NCI-H748 (cell line): ENCODE measurements around the gene RPS10.
"Not testable (repeated sequence)": the region's sequence is repeated elsewhere in the genome, so short reads cannot be mapped to it uniquely, and the experiment has no call there.

Source experiments
- DNase-seq: peaks from one replicate; lab custom pipeline; 2025; ENCODE audit not compliant: unreplicated experiment; lab: John Stamatoyannopoulos, UW

RPS10 gene

DNA sequence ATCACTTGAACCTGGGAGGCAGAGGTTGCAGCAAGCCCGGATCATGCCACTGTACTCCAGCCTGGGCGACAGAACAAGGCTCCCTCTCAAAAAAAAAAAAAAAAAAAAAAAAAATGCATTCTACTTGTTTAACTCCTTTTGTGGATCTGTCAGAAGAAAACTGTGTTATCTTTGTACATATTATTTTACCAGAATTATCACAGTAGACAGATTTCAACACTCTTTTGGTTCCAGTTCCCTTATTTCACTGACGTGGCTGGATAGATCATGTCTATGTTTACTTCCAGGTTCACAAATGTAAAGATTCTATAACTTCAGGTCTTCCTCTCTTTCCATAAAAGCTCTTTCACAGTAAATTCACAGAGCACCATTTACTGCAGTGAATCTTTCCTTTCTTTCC lies 51.8 kb downstream of the RPS10 start:
- DNase-seq, result no peak

DNA sequence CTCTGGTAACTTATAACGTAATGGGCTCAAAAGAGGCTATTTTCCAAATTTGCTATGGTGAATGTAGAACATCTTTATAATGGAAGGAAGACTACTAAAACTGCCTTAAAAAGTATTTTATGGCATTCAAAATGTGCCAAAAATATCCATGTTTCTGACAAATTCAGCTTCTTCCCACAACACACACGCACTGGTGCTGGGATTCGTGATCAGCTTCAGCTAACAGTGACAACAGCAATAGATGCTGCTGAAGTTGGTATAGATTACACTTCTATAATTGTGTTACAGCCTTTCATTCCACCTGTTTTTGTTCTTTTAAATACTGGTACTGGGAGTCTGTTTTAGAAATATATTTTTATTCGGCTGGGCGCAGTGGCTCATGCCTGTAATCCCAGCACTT lies 52.4 kb downstream of the RPS10 start:
- DNase-seq, result no peak

DNA sequence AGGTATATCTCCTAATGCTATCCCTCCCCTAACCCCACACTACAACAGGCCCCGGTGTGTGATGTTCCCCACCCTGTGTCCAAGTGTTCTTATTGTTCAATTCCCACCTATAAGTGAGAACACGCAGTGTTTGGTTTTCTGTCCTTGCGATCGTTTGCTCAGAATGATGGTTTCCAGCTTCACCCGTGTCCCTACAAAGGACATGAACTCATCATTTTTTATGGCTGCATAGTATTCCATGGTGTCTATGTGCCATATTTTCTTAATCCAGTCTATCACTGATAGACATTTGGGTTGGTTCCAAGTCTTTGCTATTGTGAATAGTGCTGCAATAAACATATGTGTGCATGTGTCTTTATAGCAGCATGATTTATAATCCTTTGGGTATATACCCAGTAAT lies 54.0 kb downstream of the RPS10 start:
- not testable (repeated sequence) for DNase-seq

DNA sequence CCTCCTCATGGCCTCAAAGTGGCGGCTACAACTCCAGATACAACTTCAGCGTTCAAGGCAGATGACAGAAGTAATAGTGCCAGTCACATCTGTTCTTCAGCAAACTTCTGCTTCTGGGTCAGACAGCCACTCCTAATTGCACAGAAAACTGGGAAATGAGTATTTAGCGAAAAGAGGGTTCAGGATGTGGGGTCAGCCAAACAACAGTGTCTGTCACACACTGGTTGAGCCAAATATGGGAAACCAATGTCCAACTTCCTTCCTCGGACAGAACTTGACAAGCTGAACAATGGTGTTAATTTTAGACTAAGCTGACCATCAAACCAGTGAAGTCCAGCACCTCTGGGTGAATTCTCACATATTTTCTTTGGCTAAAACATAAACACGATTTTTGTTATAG lies 55.5 kb downstream of the RPS10 start:
- no peak for DNase-seq

DNA sequence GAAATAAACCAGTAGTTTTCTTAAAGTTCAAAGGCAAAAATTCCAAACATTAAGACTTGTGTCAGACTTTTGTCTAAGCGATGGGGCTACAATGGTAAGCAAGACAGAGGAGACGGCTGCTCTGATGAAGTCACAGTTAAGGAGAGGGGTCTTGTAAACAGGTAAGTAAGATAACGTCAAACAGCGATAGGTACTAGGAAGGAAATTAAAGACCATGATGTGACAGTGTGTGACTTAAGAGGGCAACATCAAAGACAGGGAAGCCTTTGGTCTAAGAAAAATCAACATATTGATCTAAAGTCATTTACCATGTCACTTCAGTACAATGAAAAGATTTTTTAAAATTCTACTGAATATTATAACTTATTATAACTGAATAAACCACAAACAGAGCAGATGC lies 56.5 kb downstream of the RPS10 start:
- DNase-seq, result no peak
